Psoas muscle (tissue), 8 donors: ENCODE data around the gene TTLL6. TPM values are rescaled to one million over a fixed set of nuclear protein-coding genes. Genes with fewer than 3 reads are reported as not detected.

Experiments used
- ATAC-seq, 4 donors: fragments of 200-7000 bp; cut with Tn5 transposase; one replicate each; pipeline ENCODE4 v1.9.1; 2020; ENCODE audit warnings: moderate library complexity in 3 of 4, mild to moderate bottlenecking in 2 of 4
- DNase-seq, 2 donors: peaks; one replicate each; pipeline ENCODE4 v3.0.0-alpha.2; 2020
- H3K27ac ChIP-seq: fragments of 200-600 bp; one replicate; pipeline ENCODE4 v1.8.0; 2022
- H3K27me3 ChIP-seq, 3 donors: fragments of 200-600 bp in 1 of 3; one replicate each; pipeline versions ENCODE4 v1.6.1 to v1.8.0; 2013 to 2022; ENCODE audit warnings: low read length in 2 of 3, mild to moderate bottlenecking in 2 of 3, moderate library complexity in 1 of 3; ENCODE audit not compliant: insufficient read depth in 3 of 3
- H3K36me3 ChIP-seq, 2 donors: fragments of 200-600 bp in 1 of 2; one replicate each; pipeline versions ENCODE4 v1.6.1 to v1.8.0; 2013 to 2022; ENCODE audit warnings: low read depth in 1 of 2, mild to moderate bottlenecking in 1 of 2, moderate library complexity in 1 of 2; ENCODE audit not compliant: insufficient read depth in 1 of 2
- H3K4me1 ChIP-seq: fragments of 200-600 bp; one replicate; pipeline ENCODE4 v1.8.0; 2022
- H3K4me3 ChIP-seq: fragments of 200-600 bp; one replicate; pipeline ENCODE4 v1.8.0; 2022; ENCODE audit warnings: mild to moderate bottlenecking
- H3K9me3 ChIP-seq: fragments of 200-600 bp; one replicate; pipeline ENCODE4 v1.8.0; 2022
- WGBS, 3 donors: extraction: QIAGEN DNeasy Blood & Tissue Kit; methylation state at CpG; one replicate each; pipeline versions ENCODE4 v1.1.6 to v1.1.7; 2013; 5-methylcytosine and 5-hydroxymethylcytosine counted together
- intact Hi-C, 2 donors: fragments of 100-400 bp; cut with DNase I; formaldehyde crosslinking; loops; one replicate each; pipeline versions ENCODE4 v1.11.0 to v1.14.2; 2022
- long read RNA-seq, 2 donors: library from polyadenylated mRNA; unstranded; transcript quantifications; one replicate each; pipeline ENCODE4 v2.0.0, GENCODE V29; 2021
- polyA plus RNA-seq, 3 donors: library from polyadenylated mRNA; stranded (reverse); fragments of 200-250 nt; gene quantifications; one replicate each; pipeline ENCODE4 v1.2.3, GENCODE V29; 2013
- total RNA-seq, 4 donors: library from RNA; stranded (reverse); fragmentation: NEBNext Ultra II Directional in 2 of 4; extraction: Animal tissue kit (Norgen Biotek cat#: 25700) in 2 of 4; gene quantifications; one replicate each; pipeline versions ENCODE4 v1.2.1 to v1.2.4, GENCODE V29; 2021 to 2023
- TF ChIP-seq, protein P1 (sequence below): fragments of 200-600 bp; IDR thresholded peaks from one replicate; pipeline ENCODE4 v1.8.0; 2022; ENCODE audit warnings: antibody characterized with exemption
- donor health status: healthy with polysubstance abuse.
- donor health status: DM: no; HTN: no; CAD: no; lungs with moderate emphysema.
- donor health status: Bipolar disorder and iron deficiency.
- donor health status: healthy.
- donor health status: DM: yes; HTN: yes; CAD: no.
- donor health status: DM: no; HTN: no; CAD: no.
- donor health status: DM: no; HTN: no; CAD: no.
- donor health status: DM: yes; HTN: yes; CAD: no.

Gene TTLL6
- not detected for total RNA-seq
- under 1 TPM in 2 of 3 donors, not detected in 1; 0.03 to 0.05 TPM for polyA plus RNA-seq
- long read RNA-seq, donor 1, result 0 reads
- long read RNA-seq, donor 2, result 0 reads

DNA sequence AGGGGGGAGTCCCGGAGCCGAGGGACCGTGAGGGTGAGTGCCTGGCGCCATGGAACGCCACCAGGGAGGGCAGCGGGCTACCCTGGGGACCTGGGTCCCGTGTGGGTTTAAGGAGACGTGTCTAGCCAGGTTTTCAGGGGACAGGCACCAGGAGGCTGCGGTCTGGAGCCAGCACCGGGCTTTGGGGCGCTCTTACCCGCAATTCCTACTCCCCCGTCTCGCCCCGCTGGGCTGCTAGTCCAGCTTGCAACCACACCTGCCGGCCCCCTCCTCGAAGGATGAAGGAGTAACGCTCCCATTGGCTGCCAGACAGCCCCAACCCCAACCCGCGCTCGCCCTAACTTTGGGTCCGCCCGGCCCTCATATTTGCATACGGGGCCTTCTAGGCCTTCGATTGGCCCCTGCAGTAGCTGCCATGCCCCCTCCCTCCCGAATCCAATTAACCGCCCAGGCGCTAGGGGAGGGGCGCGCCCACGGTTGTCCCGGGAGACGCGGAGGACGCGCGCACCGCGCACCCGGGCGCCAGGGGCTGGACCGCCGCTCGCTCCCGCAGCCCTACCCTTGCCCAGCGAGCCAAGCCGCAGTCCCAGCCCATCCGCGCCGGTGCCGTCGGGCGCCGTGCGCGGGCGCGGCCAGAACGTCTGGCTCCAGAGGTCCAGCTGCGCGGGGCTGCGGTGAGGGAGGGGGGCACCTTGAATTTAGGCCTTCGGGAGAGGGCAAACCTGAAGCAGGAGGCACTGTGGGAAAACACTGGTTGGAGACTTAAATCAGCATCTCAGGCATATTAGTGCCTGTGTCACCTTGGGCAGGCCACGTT is at the start of gene TTLL6:
Gene TTLL6, minus strand, starts transcription at position 456 of the 817 bp plus-strand sequence. Its CDS starts 157 bp downstream, at position 299.
- H3K36me3 ChIP-seq, result no peaks in the 10 kb centered on the region
- H3K4me1 ChIP-seq, result no peaks in the 10 kb centered on the region
- 1 to 3% (median 2%) methylated on average over 57 to 64 of the region's 64 CpGs for WGBS, 3 donors
- TF ChIP-seq, protein P1, sequence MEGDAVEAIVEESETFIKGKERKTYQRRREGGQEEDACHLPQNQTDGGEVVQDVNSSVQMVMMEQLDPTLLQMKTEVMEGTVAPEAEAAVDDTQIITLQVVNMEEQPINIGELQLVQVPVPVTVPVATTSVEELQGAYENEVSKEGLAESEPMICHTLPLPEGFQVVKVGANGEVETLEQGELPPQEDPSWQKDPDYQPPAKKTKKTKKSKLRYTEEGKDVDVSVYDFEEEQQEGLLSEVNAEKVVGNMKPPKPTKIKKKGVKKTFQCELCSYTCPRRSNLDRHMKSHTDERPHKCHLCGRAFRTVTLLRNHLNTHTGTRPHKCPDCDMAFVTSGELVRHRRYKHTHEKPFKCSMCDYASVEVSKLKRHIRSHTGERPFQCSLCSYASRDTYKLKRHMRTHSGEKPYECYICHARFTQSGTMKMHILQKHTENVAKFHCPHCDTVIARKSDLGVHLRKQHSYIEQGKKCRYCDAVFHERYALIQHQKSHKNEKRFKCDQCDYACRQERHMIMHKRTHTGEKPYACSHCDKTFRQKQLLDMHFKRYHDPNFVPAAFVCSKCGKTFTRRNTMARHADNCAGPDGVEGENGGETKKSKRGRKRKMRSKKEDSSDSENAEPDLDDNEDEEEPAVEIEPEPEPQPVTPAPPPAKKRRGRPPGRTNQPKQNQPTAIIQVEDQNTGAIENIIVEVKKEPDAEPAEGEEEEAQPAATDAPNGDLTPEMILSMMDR, result no peak
- no peaks in the 10 kb centered on the region for H3K9me3 ChIP-seq
- intact Hi-C loops, result loop anchor here in 1 of 2 donors (5.0 kb wide), 1 partner anchor 1740 kb away; no protein-coding TSS in a partner anchor
- peaks cover 0 to 71% (median 6%) of the 10 kb centered on the region in 3 donors for H3K27me3 ChIP-seq
- DNase-seq, result peak; percentile 74 to 82
- peak within 1 kb of the TSS; percentile 59 for H3K4me3 ChIP-seq
- H3K27ac ChIP-seq, result no peak within 1 kb of the TSS
- peak; percentile 71 to 93 (median 88) for ATAC-seq

DNA sequence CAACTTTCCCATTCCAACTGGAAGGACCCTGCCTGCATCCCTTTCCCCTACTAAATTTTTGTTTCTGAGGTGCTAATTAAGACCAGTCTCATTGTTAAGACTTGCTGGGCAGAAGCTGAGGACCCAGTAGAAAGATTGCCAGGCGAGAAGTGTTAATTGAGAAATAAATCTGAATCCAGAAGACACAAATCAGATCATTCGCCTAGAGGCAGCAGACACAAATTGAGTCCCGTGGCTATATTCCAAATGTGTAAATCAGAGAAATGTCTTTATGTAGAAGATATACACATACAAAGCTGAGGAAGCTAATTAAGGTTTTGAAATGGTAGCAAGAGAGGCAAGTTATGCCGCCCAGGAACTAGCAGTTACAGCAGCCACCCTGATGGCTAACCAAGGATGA is 43.4 kb upstream of the TTLL6 start:
- DNase-seq (no peak), ATAC-seq (no peak)
- no peak overlapping the region for H3K4me3 ChIP-seq
- H3K27me3 ChIP-seq, result no peaks in the 10 kb centered on the region
- intact Hi-C loops, result no loop called here
- no peaks in the 10 kb centered on the region for H3K4me1 ChIP-seq
- TF ChIP-seq, protein P1, result no peak
- H3K27ac ChIP-seq, result no peak overlapping the region
- no peaks in the 10 kb centered on the region for H3K9me3 ChIP-seq
- 93 to 95% (median 94%) methylated on average over 4 of the region's 4 CpGs for WGBS, 3 donors
- H3K36me3 ChIP-seq, result peaks cover 25 to 100% of the 10 kb centered on the region in 2 donors

DNA sequence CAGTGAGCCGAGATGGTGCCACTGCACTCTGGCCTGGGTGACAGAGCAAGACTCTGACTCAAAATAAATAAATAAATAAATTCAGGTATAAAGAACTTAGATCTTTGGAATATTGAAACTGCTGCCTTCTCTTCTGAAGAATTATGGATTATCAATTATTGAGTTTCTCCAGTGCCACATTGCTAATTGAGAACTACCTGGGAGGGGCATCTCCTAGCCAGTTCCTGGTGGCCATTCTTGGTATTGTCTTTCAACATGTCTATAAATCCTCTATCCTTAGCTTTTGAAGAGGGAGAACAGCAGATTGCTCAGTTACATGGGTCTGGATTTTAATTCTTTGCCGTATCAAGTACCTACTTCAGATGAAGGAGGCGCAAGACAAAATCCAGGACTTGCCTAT is 43.0 kb upstream of the TTLL6 start:
- ATAC-seq (no peak), DNase-seq (no peak)
- TF ChIP-seq, protein P1, result peak; percentile 19
- intact Hi-C loops, result no loop called here
- Histone ChIP-seq H3K27ac (no peak overlapping the region), H3K27me3 (no peaks in the 10 kb centered on the region), H3K9me3 (no peaks in the 10 kb centered on the region), H3K4me1 (no peaks in the 10 kb centered on the region), H3K4me3 (no peak overlapping the region), H3K36me3 (peaks cover 25 to 100% of the 10 kb centered on the region in 2 donors)
- 96% methylated on average over 3 of the region's 3 CpGs for WGBS, 3 donors

DNA sequence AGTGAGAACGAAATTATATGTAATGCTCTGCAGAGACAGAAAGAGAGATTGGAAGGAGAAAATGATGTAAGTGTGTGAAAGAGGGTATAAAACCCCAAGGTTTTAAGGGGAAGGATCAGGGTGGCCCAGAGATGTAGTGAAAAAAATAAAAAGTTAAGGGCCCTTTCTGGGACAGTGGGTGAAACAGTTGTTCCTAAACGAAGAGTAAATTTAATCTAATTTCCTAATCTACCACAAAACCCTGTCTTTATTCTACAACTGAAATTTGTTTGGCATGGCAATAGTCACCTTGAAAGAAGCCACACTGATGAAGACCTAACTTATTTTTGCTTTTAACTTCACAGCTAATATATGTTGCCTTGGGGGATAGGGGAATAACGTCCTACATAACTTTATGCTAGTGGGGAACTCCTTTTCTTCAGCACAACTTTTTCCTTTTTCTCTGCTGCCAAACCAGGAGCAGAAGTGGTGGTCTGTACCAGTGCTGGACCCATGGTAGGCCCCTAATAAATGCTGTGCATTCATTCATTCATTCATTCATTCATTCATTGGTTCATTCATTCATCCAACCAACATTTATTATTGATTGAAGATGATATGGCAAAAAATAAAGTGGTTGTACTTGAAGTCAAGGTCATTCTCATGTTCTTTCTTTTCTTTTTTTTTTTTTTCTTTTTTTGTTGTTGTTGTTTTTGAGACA is 39.2 kb upstream of the TTLL6 start:
- no peak for DNase-seq
- Histone ChIP-seq H3K4me3 (no peak overlapping the region), H3K36me3 (peaks cover 23 to 98% of the 10 kb centered on the region in 2 donors), H3K4me1 (no peaks in the 10 kb centered on the region), H3K9me3 (no peaks in the 10 kb centered on the region), H3K27ac (no peak overlapping the region), H3K27me3 (no peaks in the 10 kb centered on the region)
- WGBS, 3 donors, result 57 to 68% (median 63%) methylated on average over 3 of the region's 3 CpGs
- intact Hi-C loops, result no loop called here
- TF ChIP-seq, protein P1, result no peak
- ATAC-seq, result no peak
